ENCODE data around the gene UGT1A8.
A peak's percentile ranks its signal among the peaks of the same experiment; 100 is the strongest.

UGT1A8 gene

DNA sequence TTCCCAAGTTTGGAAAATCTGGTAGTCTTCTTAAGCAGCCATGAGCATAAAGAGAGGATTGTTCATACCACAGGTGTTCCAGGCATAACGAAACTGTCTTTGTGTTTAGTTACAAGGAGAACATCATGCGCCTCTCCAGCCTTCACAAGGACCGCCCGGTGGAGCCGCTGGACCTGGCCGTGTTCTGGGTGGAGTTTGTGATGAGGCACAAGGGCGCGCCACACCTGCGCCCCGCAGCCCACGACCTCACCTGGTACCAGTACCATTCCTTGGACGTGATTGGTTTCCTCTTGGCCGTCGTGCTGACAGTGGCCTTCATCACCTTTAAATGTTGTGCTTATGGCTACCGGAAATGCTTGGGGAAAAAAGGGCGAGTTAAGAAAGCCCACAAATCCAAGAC lies 154.7 kb downstream of the UGT1A8 start:
- no peak for DNase-seq

DNA sequence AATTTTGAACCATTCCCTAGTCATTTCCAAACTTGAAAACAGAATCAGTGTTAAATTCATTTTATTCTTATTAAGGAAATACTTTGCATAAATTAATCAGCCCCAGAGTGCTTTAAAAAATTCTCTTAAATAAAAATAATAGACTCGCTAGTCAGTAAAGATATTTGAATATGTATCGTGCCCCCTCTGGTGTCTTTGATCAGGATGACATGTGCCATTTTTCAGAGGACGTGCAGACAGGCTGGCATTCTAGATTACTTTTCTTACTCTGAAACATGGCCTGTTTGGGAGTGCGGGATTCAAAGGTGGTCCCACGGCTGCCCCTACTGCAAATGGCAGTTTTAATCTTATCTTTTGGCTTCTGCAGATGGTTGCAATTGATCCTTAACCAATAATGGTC lies 155.2 kb downstream of the UGT1A8 start:
- DNase-seq = no peak

DNA sequence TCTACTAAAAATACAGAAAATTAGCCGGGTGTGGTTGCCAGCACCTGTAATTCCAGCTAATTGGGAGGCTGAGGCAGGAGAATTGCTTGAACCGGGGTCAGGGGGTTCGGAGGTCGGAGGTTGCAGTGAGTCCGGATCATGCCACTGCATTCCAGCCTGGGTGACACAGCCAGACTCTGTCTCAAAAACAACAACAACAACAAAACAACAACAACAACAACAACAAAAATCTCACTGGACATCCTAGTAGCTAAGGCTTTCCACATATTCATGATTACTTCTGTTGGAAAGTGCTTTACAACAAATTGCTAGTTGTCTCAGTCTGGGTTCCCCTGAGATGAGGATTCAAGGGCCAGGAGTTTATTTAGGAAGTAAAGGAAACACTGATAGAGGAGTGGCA lies 156.4 kb downstream of the UGT1A8 start:
- no peak for DNase-seq

DNA sequence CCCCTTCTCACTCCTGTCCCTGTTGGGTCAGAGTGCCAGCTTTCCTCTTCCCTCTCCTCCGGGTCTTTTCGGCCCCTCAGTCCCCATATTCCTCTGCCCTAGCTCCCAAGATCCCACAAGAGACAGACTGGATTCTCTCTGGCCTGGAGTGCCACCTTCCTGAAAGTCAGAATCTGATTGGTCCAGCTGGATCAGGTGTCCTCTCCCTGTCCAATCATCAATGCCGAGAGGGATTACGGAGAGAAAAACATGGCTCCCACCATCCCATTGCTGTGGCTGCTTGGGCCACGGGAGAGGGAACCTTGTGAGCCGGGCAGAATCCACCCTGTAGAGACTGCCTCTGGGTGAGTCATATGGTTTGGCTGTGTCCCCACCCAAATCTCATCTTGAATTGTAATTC lies 158.0 kb downstream of the UGT1A8 start:
- no peak for DNase-seq

DNA sequence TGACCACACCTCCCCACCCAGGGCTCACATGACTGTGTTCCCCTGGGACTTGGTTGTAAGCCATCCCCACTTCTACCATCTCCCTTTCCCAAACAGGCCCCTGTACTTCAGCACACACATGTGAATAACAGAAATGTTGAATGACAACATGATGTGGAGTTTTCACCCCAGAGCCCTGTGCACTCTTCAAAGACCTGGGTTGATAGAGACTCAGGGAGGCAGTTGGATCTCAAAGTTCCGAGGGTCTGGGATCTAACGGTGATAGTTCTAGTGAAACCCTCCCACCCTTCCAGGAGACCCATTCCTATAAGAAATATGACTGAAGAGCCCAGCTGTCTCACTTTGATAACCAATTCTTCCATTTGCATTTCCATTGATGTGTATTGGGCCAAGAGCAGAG lies 160.6 kb downstream of the UGT1A8 start, which contains the start of gene MROH2A:
Gene MROH2A (plus strand): TSS at position 301 of the 400 bp plus-strand sequence. CDS start 1,029 bp downstream, outside the sequence.
- no peak for DNase-seq

DNA sequence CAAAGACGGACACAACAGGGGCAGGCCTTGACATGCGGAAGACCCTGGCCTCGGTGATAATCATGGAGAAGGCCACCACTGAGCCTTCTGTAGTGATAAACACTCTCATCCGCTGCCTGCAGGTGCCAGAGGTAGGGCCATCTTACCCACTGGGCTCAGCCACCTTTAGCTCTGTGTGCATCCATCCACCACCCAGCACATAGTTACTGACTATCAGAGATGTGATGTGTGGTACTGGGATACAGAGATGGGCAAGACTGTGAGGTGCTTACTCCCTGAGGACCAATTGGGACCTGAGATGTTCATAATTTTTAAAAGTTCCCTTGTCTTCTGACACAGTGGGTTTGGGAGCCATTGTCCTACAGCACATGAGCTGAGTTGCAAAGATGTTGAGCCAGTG lies 162.3 kb downstream of the UGT1A8 start:
- DNase-seq = no peak

DNA sequence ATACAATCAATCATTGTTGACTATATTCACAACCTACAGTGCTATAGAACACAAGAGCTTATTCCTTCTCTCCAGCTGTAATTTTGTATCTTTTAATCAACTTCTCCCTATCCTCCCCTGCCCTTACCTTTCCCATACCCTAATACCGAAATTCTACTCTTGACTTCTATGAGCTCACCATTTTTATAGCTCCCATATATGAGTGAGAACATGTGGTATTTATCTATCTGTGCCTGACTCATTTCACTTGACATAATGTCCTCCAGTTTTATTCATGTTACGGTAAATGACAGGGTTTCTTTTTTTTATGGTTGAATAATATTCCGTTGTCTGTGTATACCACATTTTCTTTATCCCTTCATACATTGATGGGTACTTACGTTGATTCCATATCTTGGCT lies 163.3 kb downstream of the UGT1A8 start:
- DNase-seq = no peak

DNA sequence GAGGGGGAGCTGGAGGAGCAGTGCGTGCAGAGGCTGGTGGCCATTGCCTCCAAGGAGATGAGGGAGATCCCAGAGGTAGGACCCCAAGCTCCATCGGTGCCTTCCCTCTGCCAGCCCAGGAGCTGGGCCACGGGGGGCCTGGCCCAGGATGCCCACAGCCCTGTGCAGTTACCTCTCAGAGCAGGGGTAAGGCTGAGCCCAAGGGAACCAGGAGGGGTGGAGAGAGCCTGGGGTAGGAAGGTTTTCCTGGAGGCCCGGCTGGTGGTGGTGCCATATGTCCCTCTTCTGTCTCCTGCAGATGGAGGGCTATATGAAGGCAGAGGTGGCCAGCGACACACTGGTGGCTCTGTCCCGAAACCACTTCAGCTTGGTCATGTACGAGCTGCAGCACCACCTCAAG lies 172.1 kb downstream of the UGT1A8 start:
- DNase-seq = no peak

DNA sequence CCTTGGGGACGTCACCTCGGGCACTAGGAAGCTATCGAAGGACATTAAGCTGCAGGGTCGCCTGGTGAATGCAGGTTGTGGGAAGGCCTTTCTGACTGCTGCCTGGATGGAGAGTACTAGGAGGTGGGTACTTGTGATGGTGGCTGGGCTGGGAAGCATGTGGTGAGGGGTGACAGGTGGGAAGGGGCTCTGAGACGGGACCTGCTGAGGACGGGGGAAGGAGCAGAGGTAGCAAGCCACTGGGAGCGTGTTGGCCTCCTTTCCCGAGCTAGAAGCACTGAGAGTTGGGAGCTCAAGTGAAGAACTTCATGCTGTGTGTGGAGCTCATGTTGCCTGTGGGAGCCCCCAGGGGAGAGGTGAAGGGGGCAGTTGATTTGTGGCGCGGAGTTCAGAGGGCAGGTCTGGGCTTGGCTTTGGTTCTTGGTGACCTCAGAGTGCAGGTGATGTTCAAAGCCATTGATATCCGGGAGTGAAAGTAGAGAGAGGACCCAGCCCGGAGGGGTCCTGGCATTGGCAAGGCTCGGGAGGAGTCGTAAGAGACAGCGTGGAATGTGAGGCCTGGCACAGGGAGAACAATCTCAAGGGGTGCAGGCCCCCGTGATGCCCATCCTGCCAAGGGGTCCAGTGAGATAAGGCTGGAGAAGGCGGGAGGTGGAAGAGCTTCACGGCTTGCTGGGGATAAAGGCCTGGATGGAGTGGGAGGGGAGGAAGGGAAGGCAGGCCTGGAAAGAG lies 173.9 kb downstream of the UGT1A8 start:
- no peak for DNase-seq

DNA sequence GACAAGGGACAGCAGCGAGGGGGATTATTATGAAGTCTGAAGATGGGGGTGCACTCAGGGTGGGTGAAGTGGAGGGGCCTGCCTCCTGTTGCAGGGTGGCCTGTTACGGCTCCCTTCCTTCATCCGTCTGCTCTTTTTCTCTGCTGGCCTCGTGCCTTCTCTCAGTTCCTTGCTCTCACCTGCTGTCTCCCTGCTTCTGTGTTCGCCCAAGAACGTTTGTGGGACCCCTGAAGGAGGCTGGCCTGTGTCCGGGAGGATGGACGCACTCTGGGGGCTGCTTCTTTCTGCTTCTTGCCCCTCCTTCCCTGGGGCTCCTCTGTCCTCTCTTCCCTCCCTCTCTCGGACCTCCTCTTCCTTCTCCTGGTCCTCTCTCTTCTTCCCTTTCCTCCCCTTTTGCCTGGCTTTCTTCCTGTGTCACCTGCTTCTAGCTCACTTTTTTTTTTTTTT lies 174.5 kb downstream of the UGT1A8 start:
- DNase-seq = no peak

DNA sequence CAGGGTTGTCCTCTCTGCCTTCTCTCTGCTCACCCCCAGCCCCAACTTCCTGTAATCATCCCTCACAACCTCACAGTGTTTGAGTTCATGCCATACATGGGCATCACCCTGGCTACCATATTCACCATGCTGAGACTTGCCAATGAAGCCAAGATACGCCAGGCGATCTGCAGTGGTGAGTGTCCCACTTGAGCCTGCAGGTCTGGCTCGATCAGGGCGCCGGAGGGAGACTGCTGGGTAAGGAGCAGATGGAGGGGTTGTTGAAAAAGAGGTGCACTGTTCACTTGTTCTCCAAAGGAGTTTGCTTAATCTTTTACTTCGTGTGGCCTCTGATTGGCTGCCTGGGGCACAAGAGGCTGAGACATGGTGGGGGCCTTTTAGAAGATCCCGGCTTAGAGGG lies 175.3 kb downstream of the UGT1A8 start:
- DNase-seq = no peak

DNA sequence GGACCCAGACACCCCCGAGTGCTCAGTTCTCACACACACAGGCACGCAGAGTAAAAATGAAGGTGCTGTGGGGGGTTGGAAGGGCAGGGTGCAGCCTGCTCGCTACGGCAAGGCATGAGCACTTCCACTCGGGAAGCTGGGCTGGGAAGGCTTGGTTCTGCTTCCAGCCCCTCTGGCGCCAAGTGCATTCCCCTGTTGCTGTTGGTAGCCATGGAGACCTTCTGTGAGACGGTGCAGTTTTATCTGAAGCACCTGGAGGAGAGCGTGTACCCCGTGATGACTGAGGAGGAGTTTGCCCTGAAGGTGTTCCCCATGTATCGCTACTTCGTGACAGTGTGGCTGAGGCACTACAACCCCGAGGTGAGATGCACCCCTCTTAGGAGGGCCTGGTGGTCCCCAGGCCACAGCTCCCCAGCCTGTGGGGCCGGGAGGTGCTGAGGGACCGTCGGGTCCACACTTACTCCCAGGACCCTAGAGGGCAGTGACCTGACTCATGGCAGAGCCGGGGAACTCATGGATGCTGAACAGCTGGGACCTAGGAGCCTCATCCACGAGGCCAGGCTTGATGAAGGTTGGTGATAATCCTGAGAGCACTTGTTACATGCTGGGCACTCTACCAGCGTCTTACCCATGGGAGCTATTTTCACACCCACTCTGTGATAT lies 176.2 kb downstream of the UGT1A8 start:
- no peak for DNase-seq

DNA sequence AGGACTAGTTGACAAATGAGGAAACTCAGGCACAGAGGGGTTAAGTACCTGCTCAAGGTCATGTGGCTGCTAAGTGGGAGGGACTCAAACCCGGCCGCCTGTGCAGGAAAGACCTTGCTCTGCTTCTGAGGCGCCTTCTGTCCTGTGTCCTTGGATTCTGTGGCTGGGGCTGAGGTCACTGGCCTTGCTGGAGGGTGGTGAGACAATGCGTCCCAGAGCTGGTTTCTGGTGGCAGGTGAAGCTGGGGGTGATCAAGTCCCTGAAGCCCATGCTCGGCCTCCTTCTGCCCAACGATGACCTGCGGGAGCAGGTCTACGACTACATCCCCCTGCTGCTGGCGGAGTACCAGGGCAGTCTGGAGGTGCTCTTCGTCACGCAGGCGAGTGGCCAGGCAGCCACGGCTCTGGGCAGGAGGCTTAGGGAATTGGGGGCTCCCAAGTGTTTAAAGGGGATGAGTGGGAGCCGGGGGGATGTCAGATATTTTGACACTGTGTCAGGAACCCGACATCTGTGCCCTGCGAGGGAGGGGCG lies 176.8 kb downstream of the UGT1A8 start:
- no peak for DNase-seq

DNA sequence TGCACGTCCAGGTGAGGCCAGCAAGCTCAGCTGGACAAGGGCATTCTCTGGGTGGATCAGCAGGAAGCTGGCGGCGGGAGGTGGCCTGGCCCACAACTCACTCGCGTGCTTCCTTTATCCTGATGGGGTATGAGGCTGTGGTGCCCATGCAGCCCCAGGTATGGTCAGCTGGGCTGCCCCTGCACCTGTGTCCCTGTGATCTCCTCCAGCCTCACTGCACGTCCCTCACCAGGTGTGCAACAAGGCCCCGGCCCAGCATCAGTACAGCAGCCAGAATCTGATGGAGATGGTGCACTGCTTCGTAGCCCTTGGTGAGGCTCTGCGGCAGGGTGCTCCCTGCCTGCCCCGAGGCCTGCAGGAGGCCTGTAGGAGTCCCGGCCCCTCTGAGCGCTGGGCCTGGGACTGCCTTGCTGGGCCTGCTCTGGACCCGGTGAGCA lies 178.3 kb downstream of the UGT1A8 start:
- no peak for DNase-seq

DNA sequence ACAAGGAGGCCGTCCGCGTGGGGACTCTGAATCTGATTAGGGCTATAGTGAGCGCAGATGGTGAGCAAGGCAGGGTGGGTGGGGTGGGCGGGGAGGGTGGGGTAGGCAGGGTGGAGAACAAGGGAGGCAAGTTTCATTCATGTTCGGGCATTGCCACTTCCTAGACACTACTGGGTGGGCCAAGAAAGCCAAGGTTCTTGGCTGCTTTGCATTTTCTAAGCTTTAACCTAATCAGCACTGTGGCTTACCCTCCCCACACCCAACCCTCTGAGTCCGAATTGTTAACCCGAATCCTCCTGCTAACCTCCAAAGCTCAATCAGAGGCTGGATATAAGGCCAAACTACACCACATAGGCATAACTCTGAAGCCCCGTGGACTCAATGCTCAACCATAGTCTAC lies 178.8 kb downstream of the UGT1A8 start:
- peak; percentile 27 for DNase-seq

DNA sequence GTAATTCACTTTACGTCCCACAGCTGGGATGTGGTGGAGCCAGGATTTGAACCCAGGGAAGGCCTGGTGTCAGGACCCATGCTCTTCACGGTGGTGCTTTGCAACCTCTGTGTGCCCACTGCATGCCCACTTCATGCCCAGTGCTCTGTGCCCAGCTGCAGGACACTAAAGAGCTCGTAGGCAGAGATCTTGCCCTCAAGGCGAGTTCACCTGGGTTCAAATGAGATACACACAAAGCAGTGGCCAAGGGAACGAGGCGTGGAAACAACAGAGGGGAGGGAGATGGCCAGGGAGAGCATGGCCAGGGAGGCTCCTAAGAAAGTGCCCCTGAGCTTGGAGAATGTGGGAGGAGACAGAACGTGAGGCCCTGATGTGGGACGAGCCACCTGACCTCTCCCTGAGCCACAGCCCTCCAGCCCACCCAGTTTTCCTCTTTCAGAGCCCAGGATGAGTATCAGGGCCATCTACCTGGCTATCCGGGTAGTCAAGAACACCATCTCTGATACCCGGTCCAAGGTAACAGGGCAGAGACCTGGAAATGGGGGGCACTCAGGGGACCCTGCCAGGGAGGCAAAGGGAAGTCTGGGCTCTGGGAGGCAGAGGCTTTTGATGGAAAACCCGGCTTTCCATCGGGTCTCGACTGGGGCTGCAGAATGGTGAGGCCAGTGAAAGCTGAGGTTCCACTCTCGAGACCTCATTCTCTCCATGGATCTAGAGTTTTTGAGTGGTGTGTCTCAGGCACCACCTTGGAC lies 181.1 kb downstream of the UGT1A8 start:
- DNase-seq = no peak

DNA sequence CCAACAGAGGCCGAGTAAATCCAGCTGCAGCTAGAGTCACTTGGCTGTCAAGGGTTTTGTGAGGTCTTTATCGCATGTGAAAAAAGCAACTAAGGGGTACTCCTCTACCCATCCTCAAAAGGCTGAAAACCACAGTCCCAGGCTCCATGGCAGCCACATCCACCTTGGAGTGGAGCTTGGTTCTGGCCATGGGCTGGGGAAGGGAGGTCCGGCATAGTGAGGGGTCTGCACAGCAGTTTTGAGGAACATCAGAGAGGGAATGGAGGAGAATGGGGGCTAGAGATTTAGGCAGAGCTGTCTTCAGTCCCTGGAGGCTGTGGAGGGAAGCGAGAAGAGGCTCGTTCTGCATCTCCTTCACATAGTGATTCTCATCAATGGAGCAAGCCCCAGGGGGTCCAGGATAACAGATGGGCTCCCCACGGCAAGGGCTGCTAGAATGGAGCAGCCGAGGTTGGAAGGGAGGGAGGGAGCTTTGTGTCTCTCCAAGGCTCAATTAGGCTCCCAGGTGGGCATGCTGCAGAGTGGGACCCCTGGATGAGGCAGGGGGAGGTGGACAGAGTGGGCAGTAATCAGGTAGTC lies 181.7 kb downstream of the UGT1A8 start:
- no peak for DNase-seq

DNA sequence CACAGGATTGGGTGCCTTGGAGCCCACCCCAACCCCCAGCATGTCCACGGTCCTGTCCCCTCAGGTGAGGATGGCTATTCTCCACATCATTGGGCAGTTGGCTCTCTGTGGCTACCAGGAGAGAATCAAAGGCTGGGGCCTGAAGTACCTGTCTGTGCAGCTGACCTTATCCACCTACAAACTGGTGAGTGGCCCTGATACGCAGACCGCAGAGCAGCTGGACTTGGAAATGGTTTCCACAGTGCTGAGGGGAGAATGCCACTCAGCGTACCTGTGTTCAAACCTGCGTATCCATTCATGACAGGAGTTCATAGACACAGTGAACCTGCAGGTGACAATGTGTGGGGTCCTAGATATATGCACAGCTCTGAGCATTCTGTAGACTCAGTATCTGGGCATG lies 182.3 kb downstream of the UGT1A8 start:
- no peak for DNase-seq

DNA sequence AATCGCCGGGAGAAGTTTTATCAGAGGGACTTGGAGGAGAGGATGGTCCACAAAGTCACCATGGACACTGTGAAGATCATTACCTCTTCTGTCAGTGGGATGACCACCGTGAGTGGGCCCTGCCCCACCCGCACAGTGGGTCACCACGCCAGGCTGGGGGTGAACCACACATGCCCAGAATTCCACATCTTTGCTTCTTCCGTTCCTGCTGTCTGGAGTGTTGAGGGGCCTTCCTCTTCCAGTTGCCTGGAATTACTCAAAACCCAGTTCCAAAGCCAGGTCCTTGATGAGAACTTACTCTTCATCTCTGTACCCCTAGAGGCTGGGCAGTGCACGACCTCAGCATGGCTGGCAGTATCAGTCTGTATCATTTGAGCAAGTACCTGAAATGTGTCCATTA lies 182.8 kb downstream of the UGT1A8 start:
- no peak for DNase-seq

DNA sequence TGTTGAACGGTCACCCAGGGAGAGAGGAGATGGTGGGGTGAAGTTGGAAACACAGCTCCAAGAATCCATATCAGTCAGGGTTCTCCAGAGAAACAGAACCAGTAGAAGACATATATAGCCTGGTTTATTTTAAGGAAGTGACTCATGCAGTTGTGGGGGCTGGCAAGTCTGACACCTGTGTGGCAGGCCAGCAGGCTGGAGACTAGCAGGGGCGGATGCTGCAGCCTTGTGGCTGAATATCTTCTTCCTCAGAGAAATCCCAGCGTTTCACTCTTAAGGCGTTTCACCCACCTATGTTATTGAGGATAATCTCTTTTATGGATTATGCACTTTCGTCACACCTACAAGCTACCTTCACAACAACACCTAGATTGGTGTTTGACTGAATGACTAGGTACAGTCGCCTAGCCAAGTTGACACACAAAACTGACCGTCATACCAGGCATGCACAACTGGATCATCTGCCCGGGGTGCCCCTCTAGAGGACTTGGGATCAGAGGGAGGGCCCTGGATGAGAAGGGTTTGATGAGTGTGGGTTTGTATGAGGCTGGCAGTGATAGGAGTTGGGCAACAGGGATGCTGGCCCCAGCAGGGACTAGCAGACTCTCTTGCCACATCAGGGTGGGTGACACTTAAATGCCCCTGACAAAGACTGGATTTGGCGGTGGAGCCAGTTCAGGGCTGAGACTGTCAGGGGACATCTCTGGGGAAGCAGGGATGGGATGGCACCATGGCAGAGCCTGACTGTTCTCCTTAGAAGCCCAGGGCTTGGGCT lies 184.1 kb downstream of the UGT1A8 start:
- DNase-seq = no peak

DNA sequence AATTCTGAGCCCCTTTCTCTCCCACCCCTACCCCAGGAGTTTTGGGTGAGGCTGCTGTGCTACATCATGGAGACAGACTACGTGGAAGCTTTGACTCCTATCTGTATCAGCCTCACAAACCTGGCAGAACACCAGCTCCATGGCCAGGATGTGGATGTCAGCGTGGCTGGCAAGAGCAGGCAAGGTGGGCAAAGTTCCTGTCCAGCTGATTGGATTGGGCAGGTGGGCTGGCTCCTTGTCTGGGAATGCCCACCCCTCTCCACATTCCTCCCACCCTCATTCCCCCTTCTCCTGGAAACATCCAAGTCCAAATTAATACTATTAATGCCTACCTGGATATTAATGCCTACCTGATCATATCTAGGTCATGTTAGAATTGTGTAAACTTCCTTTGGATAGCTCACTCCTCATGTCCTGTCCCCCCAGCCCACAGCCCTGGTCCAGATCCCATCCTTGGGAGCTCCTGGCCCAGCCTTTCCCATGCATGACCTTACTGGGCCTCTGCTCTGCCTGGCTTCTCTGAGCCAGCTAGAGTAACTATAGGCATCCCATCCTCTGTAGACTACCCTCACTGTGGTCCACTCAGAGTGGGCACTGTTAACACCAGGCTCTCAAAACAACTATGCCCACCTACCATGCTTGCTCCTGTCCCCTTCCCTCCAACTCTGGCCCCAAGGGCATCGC lies 184.8 kb downstream of the UGT1A8 start:
- DNase-seq = no peak

Measured in hematopoietic multipotent progenitor cell treated with erythropoietin and hydrocortisone succinate and interleukin-3 and kit ligand, for 6 days (in vitro differentiated cells).